Measurements from ENCODE around the gene DLK2.
"Not testable (repeated sequence)": the region's sequence is repeated elsewhere in the genome, so short reads cannot be mapped to it uniquely, and the experiment has no call there.

DLK2 gene

DNA sequence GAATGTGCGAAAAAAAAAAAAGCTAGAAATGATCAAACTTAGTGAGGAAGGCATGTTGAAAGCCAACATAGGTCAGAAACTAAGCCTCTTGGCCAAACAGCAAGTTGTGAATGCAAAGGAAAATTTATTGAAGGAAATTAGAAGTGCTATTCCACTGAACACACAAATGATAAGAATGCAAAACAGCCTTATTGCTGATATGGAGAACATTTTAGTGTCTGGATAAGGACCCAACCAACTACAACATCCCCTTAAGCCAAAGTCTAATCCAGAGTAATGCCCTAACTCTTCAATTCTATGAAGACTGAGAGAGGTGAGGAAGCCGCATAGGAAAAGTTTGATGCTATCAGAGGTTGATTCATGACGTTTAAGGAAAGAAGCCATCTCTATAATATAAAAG lies 33.5 kb downstream of the DLK2 start:
- DNase-seq = no peak

DNA sequence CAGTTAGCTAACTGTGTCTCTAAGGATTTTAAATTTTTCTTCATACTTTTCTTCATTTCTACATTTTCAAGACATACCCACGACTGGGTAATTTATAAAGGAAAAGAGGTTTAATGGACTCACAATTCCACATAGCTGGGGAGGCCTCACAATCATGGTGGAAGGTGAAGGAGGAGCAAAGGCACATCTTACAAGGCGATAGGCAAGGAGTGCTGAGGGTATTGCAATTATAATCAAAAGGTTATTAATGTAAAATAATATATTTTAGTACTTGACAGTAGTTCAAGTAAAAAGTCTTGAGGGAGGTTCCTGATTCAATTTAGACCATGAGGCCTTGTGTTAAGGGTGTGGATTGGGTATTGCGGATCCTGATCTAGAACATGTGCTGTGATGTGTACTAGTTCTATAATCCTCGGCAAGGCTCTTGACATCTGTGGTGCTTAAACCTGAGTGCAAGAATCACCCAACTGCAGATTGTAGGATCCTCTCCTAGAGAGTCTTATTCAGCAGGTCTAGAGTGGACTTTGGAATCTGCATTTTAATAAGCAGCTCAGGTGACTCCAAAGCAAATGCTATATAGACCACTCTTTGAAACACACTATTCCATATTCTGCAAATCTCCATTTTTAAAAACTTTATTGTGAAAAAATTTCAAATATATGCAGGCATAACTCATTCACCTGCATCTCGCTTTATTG lies 35.2 kb downstream of the DLK2 start:
- no peak for DNase-seq

DNA sequence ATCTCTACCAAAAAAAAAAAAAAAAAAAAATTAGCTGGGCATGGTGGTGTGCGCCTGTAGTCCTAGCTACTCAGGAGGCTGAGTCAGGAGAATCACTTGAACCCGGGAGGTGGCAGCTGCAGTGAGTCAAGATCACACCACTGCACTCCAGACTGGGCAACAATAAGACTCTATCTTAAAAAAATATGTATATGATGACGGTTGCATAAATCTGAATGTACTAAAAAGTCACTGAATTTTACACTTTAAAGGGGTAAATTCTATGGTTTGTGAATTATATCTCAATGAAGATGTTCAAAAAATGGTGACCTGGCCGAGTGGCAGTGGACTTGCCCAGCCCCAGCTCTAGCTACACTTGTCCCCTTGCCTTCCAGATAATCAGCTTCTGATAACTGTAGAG lies 38.4 kb downstream of the DLK2 start:
- DNase-seq = no peak

DNA sequence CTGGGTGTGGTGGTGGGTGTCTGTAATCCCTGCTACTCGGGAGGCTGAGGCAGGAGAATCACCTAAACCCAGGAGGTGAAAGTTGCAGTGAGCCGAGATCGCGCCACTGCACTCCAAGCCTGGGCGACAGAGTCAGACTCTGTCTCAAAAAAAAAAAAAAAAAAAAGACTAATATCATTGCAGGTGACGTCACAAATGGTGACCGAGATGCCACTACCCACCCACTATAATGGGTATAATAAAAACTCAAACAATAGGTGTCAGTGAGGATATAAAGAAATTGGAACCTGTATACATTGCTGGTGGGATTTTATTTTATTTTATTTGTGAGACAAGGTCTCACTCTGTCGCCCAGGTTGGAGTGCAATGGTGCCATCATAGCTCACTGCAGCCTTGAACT lies 40.1 kb downstream of the DLK2 start:
- DNase-seq = not testable (repeated sequence)

DNA sequence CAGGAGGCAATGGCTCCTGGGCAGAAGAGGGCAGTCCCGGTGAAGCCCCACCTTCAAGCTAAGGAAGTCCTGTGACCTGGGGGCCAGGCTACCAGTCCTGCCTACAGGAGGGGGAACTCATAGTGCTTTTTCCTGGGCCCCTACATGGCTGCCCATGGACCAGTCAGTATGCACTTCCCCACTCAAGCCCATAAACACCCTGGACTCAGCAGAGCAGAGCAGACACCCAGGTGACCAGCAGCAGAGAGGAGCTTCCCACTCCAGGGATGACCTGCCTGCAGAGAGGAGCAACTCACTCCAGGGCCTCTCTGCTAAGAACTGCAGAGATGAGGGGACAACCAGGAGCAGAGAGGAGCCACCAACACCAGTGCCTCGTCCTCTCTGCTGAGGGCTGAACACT lies 42.3 kb downstream of the DLK2 start:
- DNase-seq = no peak

DNA sequence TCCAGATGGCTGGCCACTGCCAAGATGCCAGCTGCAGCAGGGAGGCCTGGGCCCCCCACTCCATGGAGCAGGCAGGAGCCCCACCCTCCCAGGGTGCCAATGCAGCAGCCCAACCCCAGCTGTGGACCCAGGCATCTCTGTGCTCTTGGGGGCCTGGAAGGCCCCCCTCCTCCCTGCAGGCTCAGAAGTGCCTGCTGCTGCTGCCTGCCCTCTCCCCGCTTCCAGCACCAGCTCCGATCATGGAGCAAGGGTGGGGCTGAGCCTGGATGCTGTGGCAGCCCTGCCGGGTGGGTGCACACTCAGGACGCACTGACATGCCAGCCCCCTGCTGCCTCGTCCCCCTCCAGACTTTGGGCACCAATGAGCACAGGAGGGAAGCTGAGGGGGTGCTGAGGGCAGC lies 42.8 kb downstream of the DLK2 start:
- DNase-seq = no peak

DNA sequence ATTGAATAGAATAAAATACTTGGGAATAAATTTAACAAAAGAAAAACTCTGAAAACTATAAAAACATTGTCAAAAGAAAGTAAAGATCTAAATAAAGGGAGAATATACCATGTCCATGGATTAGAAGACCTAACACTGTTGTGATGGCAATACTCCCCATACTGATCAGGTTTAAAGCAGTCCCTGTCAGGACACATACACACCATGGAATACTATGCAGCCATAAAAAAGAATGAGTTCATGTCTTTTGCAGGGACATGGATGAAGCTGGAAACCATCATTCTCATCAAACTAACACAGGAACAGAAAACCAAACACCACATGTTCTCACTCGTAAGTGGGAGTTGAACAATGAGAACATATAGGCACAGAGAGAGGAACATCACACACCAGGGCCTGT lies 44.6 kb downstream of the DLK2 start:
- DNase-seq = not testable (repeated sequence)

DNA sequence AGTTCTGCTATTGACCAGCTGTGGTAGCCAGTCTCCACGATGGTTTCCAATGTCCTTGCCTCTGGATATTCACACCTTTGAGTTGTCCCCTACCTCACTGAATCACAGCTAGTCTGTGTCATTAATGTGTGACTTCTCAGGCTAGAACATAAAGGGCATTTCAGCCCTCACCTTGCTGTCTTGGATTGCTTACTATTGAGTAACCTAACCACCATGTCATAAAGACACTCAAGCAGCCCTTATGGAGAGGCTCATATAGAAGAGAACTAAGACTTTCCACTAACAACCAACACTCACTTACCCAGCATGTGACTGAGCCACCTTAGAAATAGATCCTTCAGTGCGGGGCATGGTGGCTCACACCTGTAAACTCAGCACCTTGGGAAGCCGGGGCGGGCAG lies 47.1 kb downstream of the DLK2 start:
- no peak for DNase-seq

DNA sequence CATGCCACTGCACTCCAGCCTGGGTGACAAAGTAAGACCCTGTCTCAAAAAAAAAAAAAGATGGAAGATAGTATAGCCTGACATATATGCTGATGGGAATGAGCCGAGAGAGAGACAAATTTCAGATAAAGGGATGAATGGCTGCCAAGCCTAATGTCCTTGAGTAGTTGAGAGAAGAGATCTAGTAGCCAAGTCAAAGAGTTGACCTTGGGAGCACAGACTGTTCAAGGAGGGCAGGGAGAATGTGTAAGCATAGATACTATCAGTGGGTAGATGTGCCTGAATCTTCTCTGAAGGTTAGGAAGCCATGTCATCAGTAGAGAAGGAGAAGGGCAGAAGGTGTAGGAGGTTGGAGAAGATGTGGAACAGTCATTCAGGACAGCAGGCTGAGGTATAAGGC lies 48.1 kb downstream of the DLK2 start:
- DNase-seq = no peak

DNA sequence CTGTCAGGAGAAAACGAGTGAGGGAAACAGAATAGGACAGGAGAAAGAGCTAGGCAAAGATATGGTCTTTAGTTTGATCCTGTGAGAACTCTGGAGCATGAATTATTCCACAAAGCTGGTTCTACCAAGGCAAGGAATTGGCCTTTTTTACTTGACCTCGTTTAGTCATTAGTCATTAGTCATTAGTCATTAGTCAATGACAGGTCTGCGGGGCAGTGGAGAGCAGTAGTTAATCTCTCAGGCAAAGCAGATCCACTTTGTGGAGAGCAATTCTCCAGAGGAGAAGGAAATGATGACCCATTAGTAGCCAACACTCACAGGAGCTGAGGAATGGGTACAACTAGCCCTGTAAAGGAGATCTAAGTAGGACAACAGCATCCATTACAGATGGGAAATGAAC lies 50.0 kb downstream of the DLK2 start:
- DNase-seq = no peak

DNA sequence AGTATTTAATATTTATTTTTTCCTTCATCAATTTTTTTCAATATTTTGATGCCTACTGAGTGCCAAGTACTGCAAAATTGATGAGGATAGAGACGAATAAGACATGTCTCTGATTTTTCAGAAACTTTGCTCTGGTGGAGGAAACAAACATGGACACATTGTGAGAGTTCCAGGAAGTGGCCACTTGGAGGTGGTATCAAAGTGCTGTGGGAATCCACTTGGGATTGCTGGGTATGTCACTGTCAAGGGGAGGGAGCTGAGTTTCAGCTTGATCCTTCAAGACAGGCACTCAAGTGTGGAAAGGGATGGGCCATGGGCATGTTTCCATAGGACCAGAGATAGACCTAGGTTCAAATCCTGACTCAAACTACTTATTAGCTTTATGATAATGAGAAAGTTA lies 52.5 kb downstream of the DLK2 start:
- DNase-seq = no peak

DNA sequence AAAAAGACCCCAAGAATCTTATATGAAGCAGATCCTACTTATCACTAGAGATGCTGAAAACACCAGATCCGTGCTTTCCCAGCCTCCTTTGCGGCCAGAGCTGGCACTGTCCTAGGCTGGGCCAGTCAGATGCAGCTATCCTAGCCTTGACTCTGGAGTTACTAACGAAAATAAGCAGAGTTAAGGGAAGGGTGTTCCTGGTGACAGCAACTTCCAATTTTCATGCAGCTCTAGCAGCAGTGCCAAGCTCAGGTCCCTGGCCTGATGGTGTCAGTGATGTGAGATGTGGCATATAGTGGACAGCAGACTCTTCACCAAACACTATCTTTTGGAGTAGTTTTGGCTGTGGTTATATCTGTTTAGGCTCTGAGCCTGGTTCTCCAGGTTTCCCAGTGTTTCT lies 53.6 kb downstream of the DLK2 start:
- no peak for DNase-seq

Measured in activated CD4-positive, alpha-beta T cell treated with anti-CD3 and anti-CD28 coated beads for 48 hours (primary cell).